Measurements from ENCODE around the gene ARF6.
"Not testable (repeated sequence)": the region's sequence is repeated elsewhere in the genome, so short reads cannot be mapped to it uniquely, and the experiment has no call there.

ARF6 gene

DNA sequence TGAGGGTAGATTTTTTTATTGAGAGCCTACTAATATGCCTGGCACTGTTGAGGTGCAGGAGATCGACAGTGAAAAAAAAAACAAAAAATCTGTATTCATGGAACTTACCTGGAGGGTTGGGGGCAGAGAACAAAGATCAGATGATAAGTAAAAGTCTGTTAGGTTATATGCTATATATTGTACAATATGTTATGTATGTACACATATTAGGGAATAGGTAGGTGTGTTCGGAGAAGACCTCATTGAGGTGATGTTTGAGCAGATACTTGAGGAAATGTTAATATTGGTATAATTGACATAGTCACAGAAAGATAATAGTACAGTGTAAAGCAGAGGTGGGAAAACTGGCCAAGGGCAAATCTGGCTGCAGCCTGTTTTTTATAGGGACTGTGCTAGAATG lies 5.6 kb downstream of the ARF6 start:
- in situ Hi-C loops (cut with MboI; ENCODE audit: low sequenced_read_pairs) = loop anchor here (25.0 kb wide), 1 partner anchor 164 kb away; no protein-coding TSS in a partner anchor

DNA sequence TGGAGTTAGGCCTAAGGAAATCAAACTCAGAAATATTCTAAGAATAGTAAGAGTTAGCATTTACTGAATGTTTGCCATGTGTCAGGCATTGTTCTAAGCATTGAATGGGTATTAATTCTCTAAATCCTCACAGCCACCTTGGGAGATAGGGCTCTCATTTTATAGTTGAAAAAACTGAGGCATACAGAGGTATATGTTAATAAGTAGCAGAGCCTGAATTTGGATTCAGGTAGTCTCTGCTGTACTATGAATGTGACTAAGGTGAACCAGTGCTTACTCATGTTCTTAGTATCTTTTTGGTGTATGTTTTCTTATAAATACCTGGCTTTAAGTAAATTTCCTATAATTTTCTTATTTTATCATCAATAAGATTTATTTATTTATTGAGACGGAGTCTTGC lies 8.1 kb downstream of the ARF6 start:
- in situ Hi-C loops (cut with MboI; ENCODE audit: low sequenced_read_pairs) = no loop called here

DNA sequence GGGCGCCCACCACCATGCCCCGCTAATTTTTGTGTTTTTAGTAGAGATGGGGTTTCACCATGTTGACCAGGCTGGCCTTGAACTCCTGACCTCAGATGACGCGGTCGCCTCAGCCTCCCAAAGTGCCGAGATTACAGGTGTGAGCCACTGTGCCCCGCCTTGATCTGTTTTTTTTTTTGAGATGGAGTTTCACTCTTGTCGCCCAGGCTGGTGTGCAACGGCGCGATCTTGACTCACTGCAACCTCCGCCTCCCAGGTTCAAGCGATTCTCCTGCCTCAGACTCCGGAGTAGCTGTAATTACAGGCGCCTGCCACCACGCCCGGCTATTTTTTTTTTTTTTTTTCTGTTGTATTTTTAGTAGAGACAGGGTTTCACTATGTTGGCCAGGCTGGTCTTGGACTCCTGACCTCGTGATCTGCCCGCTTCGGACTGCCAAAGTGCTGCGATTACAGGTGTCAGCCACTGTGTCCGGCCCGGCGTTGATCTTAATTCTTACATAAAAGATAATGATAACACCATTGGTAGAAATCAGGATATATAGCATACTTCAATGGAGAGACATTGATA lies 9.9 kb downstream of the ARF6 start:
- in situ Hi-C loops (cut with MboI; ENCODE audit: low sequenced_read_pairs) = not testable (repeated sequence)

DNA sequence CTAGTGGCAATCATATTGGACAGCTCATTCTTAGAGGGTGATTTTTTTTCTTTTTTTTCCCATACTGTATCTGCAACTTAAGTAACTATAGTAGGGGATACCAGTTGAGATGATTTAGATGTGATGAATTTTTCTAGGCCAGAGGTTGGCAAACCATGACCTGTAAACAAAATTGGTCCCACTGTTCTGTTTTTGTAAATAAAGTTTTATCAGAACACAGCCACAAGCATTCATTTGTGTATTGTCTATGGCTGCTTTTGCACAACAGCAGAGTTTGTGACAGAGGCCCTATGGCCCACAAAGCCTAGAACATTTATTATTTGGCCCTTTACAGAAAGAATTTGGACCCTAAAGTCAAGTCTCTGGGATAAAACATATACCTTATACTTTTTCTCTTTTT lies 11.4 kb downstream of the ARF6 start:
- in situ Hi-C loops (cut with MboI; ENCODE audit: low sequenced_read_pairs) = no loop called here

DNA sequence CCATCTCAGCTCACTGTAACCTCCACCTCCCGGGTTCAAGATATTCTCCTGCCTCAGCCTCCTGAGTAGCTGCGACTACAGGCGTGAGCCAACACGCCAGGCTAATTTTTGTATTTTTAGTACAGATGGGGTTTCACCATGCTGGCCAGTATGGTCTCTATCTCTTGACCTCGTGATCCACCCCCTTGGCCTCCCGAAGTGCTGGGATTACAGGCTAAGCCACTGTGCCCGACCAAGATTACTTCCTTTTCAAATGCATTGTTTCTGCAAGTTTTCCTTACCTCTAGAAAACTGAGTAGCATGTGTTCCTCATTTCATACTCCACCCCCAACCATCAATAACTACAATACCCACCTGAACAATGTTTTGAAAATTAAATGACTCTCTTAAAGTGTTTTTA lies 13.1 kb downstream of the ARF6 start:
- in situ Hi-C loops (cut with MboI; ENCODE audit: low sequenced_read_pairs) = no loop called here

DNA sequence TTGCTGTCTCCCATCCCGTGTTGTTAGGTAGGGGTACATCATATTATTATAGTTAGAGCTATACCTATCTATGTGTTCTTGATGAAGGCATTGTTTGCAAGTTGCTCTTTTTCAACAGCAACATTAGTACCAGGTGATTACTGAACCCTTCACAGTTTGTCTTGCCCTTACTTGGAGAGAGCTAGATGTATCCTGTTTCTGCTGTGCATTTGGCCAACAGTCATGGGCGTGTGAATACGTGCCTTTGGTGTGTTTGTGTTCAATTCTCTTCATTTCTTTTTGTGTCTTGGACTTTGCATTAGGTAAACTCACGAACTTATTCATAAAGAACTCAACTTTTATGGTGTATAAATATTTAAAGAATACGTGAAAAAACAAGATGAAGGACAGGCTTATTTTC lies 14.3 kb downstream of the ARF6 start:
- in situ Hi-C loops (cut with MboI; ENCODE audit: low sequenced_read_pairs) = no loop called here

DNA sequence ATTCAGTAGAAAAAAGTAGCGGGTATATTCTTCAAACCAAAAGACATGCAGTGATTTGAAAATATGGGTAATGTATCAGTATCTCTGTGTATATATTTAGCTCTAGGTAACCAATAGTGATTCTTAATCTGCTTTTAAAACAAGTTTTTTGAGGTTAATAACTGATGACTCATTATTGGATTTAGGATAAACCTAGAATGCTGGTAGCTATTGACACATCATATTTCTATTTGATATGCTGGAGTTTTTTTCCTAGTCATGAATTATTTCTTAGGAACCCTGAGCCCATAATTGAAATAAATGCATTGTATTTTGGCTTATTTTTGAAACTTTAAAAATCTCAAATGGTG lies 15.5 kb downstream of the ARF6 start:
- in situ Hi-C loops (cut with MboI; ENCODE audit: low sequenced_read_pairs) = no loop called here

DNA sequence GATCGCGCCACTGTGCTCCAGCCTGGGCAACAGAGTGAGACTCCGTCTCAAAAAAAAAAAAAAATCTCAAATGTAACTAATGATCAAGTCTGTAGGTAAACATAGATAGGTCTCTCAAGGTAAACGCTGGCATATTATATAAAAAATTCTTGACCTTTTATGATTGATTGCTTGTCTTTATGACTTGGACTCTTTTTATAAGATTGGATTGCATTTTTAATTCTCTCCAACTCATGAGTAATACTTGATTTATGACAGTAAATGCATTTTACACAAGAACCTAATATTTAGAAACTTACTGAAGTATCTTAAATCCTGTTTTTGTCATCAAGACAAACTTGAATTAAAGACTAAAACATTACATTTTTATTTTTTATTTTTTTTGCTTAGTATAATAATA lies 16.1 kb downstream of the ARF6 start:
- in situ Hi-C loops (cut with MboI; ENCODE audit: low sequenced_read_pairs) = no loop called here

DNA sequence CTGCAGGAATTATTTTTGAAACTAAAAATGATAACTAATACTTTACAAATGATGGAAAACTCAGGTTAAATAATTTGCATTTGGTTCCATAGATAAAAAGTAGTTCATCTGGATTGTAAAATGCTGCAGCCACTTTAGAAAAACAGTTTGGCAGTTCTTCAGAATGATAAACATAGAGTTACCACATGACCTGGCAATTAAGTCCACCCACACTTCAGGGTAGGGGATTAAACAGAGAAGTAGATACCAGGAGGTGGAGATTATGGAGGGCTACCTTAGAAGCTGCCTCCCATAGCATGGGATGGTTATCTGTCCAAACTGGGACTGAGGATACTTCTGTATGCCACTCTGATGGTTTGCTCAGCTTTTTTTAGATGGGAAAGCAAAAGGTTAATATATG lies 22.2 kb downstream of the ARF6 start:
- in situ Hi-C loops (cut with MboI; ENCODE audit: low sequenced_read_pairs) = no loop called here

DNA sequence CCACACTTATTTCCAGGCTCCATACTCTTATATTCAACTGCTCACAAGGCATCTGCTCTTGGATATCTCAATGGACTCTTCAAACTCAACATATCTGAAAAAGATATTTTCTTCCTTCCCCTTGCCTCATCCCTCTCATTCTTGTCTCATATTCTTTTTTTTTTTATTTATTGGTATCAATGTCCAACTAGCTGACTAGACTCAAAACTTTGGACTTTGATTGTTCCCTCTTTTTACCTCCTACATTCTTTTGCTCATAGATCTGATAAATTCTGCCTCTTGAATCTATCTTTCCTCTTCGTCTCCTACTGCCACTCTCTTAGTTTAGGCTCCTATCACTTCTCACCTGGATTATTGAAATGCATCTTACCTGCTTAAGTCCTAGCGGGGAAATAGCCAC lies 25.8 kb downstream of the ARF6 start:
- in situ Hi-C loops (cut with MboI; ENCODE audit: low sequenced_read_pairs) = no loop called here

DNA sequence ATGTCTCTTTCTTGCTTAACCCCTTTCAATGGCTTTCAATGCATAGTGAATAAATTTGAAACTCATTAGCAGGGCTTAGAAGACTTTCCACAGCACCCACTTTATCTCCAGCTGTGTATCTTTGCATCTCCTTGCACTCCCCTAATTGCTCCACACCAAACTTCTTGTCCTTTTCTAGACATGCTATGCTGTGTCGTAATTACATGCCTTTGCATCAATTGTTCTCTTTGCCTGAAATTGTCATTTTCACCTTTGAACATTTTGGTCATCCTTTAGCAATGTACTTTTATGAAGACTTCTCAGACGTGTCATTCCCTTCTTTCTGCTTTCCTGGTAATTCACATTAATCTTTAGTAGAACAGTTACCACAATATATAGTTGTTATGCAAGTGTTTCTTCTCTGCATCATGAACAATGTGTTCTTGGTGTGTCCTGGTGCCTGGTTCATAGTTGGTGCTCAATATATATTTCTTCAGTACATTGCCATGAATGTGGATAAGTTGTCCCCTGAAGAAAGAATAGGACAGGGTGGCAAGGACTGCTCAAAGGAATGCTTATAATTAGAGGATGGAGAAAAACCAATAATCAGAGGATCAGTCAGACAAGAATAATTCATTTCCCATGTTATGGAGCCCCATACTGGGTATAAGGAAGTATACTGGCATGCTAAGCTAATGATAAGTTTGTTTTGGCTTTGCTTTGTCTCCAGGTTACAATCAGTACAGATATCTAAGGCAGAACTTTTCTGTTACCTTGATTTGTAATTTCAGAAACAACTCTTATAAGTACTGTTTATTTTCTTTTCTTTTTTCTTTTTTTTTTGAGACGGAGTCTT lies 27.2 kb downstream of the ARF6 start:
- in situ Hi-C loops (cut with MboI; ENCODE audit: low sequenced_read_pairs) = no loop called here

DNA sequence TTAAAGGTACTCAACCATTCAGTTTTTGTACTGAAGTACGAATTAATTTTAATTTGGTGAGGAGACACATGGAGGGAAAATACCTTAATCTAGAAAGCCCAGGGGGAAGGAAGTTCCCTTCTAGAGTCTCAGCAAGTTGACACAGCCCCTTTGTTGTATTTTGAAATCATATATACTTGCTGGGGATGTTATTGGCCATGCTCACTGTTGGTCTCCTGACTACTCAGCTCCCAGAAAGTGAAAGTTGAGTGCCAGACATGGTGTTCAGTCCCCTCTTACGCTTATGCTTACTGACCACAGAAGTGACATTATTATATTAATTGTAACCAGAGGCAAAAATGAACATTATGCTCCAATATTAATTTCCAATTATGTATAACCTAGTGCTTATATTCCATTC lies 28.1 kb downstream of the ARF6 start:
- in situ Hi-C loops (cut with MboI; ENCODE audit: low sequenced_read_pairs) = no loop called here

DNA sequence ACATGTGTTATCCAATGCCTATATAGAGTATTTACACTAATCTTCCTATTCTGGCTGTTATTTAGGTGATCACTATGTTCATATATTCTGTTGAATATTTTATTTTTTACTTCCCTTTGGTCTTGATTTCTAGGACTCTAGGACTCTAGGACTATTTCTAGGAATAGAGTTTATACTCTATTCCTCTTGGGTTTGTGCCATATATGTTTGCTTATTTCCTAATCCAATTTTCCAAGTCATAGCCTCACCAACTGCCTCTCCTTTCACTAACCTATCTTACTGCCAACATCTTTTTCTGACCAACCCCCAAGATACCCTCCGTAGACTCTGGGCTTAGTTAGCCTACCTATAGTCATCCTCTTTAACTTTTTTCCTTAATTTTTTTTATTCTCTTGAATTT lies 28.5 kb downstream of the ARF6 start:
- in situ Hi-C loops (cut with MboI; ENCODE audit: low sequenced_read_pairs) = no loop called here

DNA sequence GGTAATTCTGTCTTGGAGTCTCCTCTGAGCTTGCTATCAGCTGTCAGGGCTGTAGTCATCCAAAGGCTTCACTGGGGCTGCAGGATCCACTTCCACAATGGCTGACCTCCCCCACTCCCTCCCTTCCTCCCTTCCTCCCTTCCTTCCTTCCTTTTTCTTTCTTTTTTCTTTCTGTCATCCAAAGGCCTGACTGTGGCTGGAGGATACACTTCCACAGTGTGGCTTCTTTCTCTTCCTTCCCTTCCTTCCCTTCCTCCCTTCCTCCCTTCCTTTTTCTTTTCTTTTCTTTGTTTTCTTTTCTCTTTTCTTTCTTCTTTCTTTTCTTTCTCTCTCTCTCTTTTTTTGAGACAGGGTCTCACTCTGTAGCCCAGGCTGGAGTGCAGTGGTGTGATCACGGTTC lies 30.6 kb downstream of the ARF6 start:
- in situ Hi-C loops (cut with MboI; ENCODE audit: low sequenced_read_pairs) = no loop called here

DNA sequence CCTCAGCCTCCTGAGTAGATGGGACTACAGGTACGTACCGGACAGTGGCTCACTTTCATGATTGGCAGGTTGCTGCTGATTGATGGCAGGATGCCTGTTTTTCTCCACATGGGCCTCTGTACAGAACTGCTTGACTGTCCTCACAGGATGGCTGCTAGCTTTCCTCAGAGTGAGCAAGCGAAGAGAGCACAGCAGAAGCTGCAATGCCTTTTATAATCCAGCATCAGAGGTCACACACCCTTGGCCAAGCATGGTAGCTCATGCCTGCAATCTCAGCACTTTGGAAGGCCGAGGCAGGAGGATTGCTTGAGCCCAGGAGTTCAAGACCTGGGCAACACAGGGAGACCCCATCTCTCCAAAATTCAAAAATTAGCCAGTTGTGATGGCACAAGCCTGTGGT lies 31.0 kb downstream of the ARF6 start:
- in situ Hi-C loops (cut with MboI; ENCODE audit: low sequenced_read_pairs) = no loop called here

DNA sequence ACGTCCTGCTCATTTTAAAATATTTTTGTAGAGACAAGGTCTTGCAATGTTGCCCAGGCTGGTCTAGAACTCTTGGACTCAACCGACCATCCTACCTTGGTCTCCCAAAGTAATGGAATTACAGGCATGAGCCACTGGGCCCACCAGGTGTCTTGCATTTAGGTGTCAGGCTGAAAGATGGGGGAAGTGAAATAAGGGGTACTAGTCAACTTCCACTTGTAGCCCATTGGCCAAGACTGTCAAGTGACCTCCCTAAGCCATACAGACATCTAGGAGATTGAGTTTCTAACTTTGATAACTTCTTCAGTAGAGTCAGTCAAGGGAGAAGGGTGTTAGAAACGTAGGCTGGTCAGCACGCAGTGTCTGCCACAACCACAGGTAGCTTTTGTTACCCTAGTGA lies 32.0 kb downstream of the ARF6 start:
- in situ Hi-C loops (cut with MboI; ENCODE audit: low sequenced_read_pairs) = no loop called here

DNA sequence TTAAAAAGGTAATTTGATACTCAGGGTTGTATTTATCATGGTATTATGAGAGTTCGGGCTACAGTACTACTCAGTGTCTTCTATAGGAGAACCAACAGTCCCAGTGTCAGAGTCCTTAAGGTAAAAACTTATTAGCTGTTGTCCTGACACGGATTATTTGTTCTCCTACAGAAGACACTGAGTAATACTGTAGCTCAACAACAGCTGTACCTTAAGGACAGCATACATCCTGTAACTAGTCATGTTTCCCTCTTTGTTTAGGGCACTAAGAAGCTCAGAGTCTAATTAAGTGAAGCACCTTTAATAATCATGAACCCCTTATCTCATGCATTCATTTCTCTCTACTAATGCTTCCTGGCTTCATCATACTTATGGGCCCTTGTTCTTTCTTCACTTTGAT lies 33.9 kb downstream of the ARF6 start:
- in situ Hi-C loops (cut with MboI; ENCODE audit: low sequenced_read_pairs) = no loop called here

DNA sequence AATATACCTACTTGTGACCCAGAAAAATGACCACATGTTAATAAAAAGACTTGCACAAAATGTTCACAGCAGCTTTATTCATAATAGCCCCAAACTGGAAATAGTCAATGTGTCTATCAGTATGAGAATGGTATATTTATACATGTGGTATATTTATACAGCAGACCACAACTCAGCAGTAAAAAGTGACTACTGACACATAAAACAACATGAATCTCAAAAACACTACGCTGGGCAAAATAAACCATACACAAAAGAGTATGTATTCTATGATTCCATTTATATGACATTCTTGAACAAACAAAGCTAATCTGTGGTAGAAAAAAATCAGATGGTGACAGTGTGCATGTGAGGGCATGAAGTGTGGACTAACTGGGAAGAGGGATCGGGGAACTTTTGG lies 35.1 kb downstream of the ARF6 start:
- in situ Hi-C loops (cut with MboI; ENCODE audit: low sequenced_read_pairs) = no loop called here

DNA sequence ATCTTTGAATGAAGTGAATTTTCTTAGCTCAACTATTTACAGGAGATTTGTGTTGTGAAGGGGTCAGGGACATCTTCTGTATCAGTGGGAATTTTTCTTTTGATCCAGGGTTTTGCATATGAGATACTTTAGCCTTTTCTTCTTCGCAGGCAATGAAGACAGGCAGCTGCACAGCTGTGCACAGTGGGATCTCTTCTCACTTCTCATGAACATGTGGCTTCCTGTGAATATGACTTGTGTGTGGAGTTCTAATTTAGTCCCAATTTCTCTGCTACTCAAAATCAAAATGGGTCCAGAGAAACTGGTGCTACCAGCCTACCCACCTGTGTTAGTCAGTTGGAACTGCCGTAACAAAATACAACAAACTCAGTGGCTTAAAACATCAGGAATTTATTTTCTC lies 37.8 kb downstream of the ARF6 start:
- in situ Hi-C loops (cut with MboI; ENCODE audit: low sequenced_read_pairs) = no loop called here

DNA sequence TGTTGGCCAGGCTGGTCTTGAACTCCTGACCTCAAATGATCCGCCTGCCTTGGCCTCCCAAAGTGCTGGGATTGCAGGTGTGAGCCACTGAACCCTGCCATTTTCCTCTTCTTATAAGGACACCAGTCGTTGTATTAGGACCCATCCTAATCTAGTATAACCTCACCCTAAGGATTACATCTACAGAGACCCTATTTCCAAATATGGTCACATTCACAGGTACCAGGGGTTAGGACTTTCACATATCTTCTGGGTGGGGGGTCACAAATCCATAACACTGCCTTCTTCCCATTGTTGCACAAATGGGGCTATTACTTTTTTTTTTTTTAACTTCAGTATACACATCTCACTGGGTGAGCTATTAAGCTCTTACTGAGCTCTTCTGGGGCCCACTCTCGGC lies 38.6 kb downstream of the ARF6 start:
- in situ Hi-C loops (cut with MboI; ENCODE audit: low sequenced_read_pairs) = no loop called here

DNA sequence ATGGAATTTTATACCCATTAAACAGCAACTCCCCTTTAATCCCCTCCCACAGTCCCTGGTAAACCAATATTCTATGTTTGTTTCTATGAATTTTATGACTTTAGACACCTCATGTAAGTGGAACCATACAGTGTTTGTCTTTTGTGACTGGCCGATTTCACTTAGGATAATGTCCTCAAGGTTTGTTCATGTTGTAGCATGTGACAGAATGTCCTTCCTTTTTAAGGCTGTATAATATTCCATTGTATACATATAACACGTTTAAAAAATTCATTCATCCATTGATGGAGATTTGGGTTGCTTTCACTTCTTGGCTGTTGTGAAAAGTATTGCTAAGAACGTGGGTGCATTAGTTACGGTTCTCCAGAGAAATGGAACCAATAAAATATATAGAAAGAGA lies 40.2 kb downstream of the ARF6 start:
- in situ Hi-C loops (cut with MboI; ENCODE audit: low sequenced_read_pairs) = no loop called here

DNA sequence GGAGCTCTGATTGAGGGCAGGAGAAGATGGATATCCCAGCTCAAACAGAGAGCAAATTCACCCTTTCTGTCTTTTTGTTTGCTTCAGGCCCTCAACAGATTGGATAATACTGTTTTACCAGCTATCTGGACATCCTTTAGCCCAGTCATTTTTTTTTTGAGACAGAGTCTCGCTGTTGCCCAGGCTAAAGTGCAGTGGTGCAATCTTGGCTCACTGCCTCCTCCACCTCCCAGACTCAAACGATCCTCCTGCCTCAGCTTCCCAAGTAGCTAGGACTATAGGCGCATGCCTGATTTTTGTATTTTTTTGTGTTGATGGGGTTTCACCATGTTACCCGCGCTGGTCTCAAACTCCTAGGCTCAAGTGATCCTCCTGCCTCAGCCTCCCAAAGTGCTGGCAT lies 40.8 kb downstream of the ARF6 start:
- in situ Hi-C loops (cut with MboI; ENCODE audit: low sequenced_read_pairs) = no loop called here

DNA sequence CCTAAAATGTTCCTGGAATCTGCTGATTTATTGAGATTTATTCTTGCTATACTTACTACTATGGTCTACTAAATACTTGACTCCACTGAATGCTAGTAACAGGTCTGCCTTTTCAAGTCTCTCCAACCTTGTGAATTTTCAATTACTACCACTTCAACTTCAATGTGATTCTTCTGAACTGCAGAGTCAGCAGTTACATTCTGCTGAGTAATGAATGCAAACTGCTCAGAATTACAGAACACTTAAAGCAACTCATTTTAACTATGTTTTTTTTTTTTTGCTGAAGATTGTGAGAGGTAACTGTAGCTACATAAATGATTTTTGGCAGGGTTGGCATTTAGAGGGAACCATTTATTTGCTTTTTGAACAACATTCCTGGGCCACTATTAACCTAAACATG lies 41.8 kb downstream of the ARF6 start:
- in situ Hi-C loops (cut with MboI; ENCODE audit: low sequenced_read_pairs) = no loop called here
